ENCODE measurements around the gene C2orf42. TPM values are rescaled to one million over a fixed set of nuclear protein-coding genes. Genes with fewer than 3 reads are reported as not detected.

The C2orf42 gene
- total and polyA plus RNA-seq, 2 of the 4 experiments (the other 2 are of a cell fraction): 7.5 to 31.5 TPM

GRCh38 chr2:70133127-70133452 lies 57.7 kb downstream of the C2orf42 start:
- in situ Hi-C loops (cut with MboI; ENCODE audit: low sequenced_read_pairs): loop anchor here (5.0 kb wide), 1 partner anchor 41 kb away; no protein-coding TSS in a partner anchor
- WGBS, 2 experiments (ENCODE audit: extremely low coverage in 2 of 2, insufficient read length in 1 of 2): no CpG with 5 or more reads among the region's 1 CpG

More at GRCh38 chr2:70133127-70133452, 57.7 kb downstream of the C2orf42 start:
- peak overlapping the region; percentile 71 for H3K4me2 ChIP-seq (ENCODE audit: low read depth, low read length)
- peak overlapping the region; percentile 92 for H3K56ac ChIP-seq (ENCODE audit: extremely low read depth, insufficient read depth, low read length)
- H3K18ac ChIP-seq (ENCODE audit: low read depth, low read length): peak overlapping the region; percentile 63
- no peaks in the 10 kb centered on the region for H4K20me1 ChIP-seq (ENCODE audit: insufficient read depth, low read length)
- H3K4me3 ChIP-seq (ENCODE audit: insufficient read depth, low read depth, low read length): no peak overlapping the region
- peak overlapping the region; percentile 93 for H2BK120ac ChIP-seq (ENCODE audit: low read depth, low read length)
- peaks cover 10% of the 10 kb centered on the region for H3K4me1 ChIP-seq (ENCODE audit: control insufficient read depth, insufficient read depth, low read length)
- peak overlapping the region; percentile 93 for H4K91ac ChIP-seq (ENCODE audit: insufficient read depth, low read depth, low read length)
- dilution Hi-C loops (cut with HindIII; ENCODE audit: low sequenced_read_pairs, unreplicated experiment): no loop called here
- peak overlapping the region; percentile 92 for H3K14ac ChIP-seq (replicated peaks; ENCODE audit: low read depth, low read length)
- peak overlapping the region; percentile 87 for H4K5ac ChIP-seq (ENCODE audit: low read depth, low read length)
- peak overlapping the region; percentile 94 for H2BK5ac ChIP-seq (ENCODE audit: low read depth, low read length, poor library complexity, severe bottlenecking)
- peak overlapping the region; percentile 82; the same call in 1 of the 2 replicates for H3K23ac ChIP-seq (ENCODE audit: low read depth, low read length)
- ATAC-seq (ENCODE audit: low read depth) (no peak), DNase-seq (no peak)
- H2BK20ac ChIP-seq (ENCODE audit: low read depth, low read length): peak overlapping the region; percentile 81
- ChIA-PET POLR2A (ENCODE audit: unreplicated experiment) (interaction anchor here (1.0 kb wide), 1 partner anchor 38 kb away, joined by 3 read pairs; no protein-coding TSS in a partner anchor), CTCF (interaction anchor here (0.7 to 1.4 kb wide), 2 partner anchors 170 to 221 kb away, joined by 3 to 5 read pairs; no protein-coding TSS in a partner anchor)
- no peaks in the 10 kb centered on the region for H3K9me3 ChIP-seq (ENCODE audit: control insufficient read depth, insufficient read depth, low read length)
- peak overlapping the region; percentile 79 for H3K27ac ChIP-seq (ENCODE audit: insufficient read depth, low read length)
- H3K36me3 ChIP-seq (ENCODE audit: control insufficient read depth, insufficient read depth, low read length): no peaks in the 10 kb centered on the region
- peak overlapping the region; percentile 71; the same call in 2 of the 3 replicates for H2BK15ac ChIP-seq (ENCODE audit: low read depth, low read length)
- H3K9ac ChIP-seq (ENCODE audit: low read depth, low read length): peak overlapping the region; percentile 68
- peaks cover 10% of the 10 kb centered on the region for H3K9me1 ChIP-seq (ENCODE audit: insufficient read depth, low read length)
- H3K27me3 ChIP-seq (ENCODE audit: control insufficient read depth, insufficient read depth, low read length): no peaks in the 10 kb centered on the region
- H2AK5ac ChIP-seq (ENCODE audit: low read depth, low read length): peak overlapping the region; percentile 44; the same call in 1 of the 2 replicates
- no peak overlapping the region for H2AK9ac ChIP-seq (replicated peaks; ENCODE audit: low read depth, low read length, poor library complexity)
- BruUV-seq (replicated peaks): no TSS peak
- H4K8ac ChIP-seq (ENCODE audit: low read depth in 2 of 2, low read length in 2 of 2): peak overlapping the region; percentile 61 to 87
- TF ChIP-seq ELK1 (IDR thresholded peaks at IDR 0.05; ENCODE audit: borderline replicate concordance, low read depth, low read length) (no peak), USF2 (IDR thresholded peaks at IDR 0.05; ENCODE audit: low read depth, low read length) (no peak), MAFK (IDR thresholded peaks at IDR 0.05; ENCODE audit: low read depth, low read length) (no peak), MXI1 (IDR thresholded peaks at IDR 0.05; ENCODE audit: borderline replicate concordance, low read depth, low read length) (no peak), BHLHE40 (IDR thresholded peaks at IDR 0.05; ENCODE audit: low read depth, low read length) (no peak), CTCF (conservative IDR thresholded peaks at IDR 0.05; ENCODE audit: low read depth, low read length) (no peak), FOS (IDR thresholded peaks at IDR 0.05; ENCODE audit: low read depth, low read length) (no peak), RCOR1 (IDR thresholded peaks at IDR 0.05; ENCODE audit: insufficient replicate concordance, low read length) (no peak), SMC3 (IDR thresholded peaks at IDR 0.05; ENCODE audit: low read depth, low read length) (no peak), CEBPB (IDR thresholded peaks at IDR 0.05; ENCODE audit: low read depth, low read length) (no peak), CHD1 (IDR thresholded peaks at IDR 0.05; ENCODE audit: low read depth, low read length) (no peak), RFX5 (IDR thresholded peaks at IDR 0.05; ENCODE audit: low read depth, low read length) (no peak), MAZ (IDR thresholded peaks at IDR 0.05; ENCODE audit: borderline replicate concordance, low read depth, low read length) (no peak), POLR2A (IDR thresholded peaks at IDR 0.05; ENCODE audit: low read depth, low read length) (no peak), RAD21 (IDR thresholded peaks at IDR 0.05; ENCODE audit: low read length) (no peak), NFE2L2 (IDR thresholded peaks at IDR 0.05; ENCODE audit: low read depth, low read length) (no peak)
- intact Hi-C loops (cut with micrococcal nuclease): no loop called here
- peak overlapping the region; percentile 85 for H3K4ac ChIP-seq (ENCODE audit: low read depth, low read length)
- peak overlapping the region; percentile 77 for H2AFZ ChIP-seq (replicated peaks; ENCODE audit: low read length, poor library complexity)
- H3K79me1 ChIP-seq (ENCODE audit: low read depth in 1 of 2, low read length in 2 of 2): peaks cover 3% of the 10 kb centered on the region in 2 experiments; a peak in 1 of 4 replicates
